DLD1 (cell line): ENCODE results near the gene GBGT1.

Experiments used
- in situ Hi-C: cut with HindIII; loops from 2 replicates; pipeline ENCODE4 v1.10.0; 2017; ENCODE audit warnings: low sequenced_read_pairs

GBGT1 gene

GRCh38 chr9:133166392-133166791, 2.7 kb upstream of the GBGT1 start:
- in situ Hi-C loops, result no loop called here

GRCh38 chr9:133165452-133165730, 1.7 kb upstream of the GBGT1 start:
- in situ Hi-C loops, result no loop called here

- in situ Hi-C loops, result no loop called here
Measured at GRCh38 chr9:133164191-133164590, 477 bp upstream of the GBGT1 start.

- in situ Hi-C loops, result no loop called here
Measured at GRCh38 chr9:133162861-133163503, 732 bp downstream of the GBGT1 start.

GRCh38 chr9:133161547-133161950, 2.2 kb downstream of the GBGT1 start:
- in situ Hi-C loops, result no loop called here

- in situ Hi-C loops, result no loop called here
Measured at GRCh38 chr9:133160742-133161546, 2.8 kb downstream of the GBGT1 start.

GRCh38 chr9:133158695-133159094, 5.0 kb downstream of the GBGT1 start:
- in situ Hi-C loops, result no loop called here

- in situ Hi-C loops, result no loop called here
Measured at GRCh38 chr9:133155156-133155555, 8.6 kb downstream of the GBGT1 start.

GRCh38 chr9:133154097-133154989, 9.4 kb downstream of the GBGT1 start:
- in situ Hi-C loops, result no loop called here

- in situ Hi-C loops, result no loop called here
Measured at GRCh38 chr9:133153227-133154096, 10.3 kb downstream of the GBGT1 start.

- in situ Hi-C loops, result no loop called here
Measured at GRCh38 chr9:133151601-133152525, 11.9 kb downstream of the GBGT1 start.

- in situ Hi-C loops, result no loop called here
Measured at GRCh38 chr9:133151041-133151440, 12.7 kb downstream of the GBGT1 start.

- in situ Hi-C loops, result no loop called here
Measured at GRCh38 chr9:133149130-133150015, 14.3 kb downstream of the GBGT1 start.

- in situ Hi-C loops, result no loop called here
Measured at GRCh38 chr9:133148199-133149129, 15.2 kb downstream of the GBGT1 start.

GRCh38 chr9:133147412-133148198, 16.1 kb downstream of the GBGT1 start:
- in situ Hi-C loops, result no loop called here

GRCh38 chr9:133146746-133147411, 16.8 kb downstream of the GBGT1 start:
- in situ Hi-C loops, result no loop called here
